ENCODE results near the gene PIK3R1. TPM values are rescaled to one million over a fixed set of nuclear protein-coding genes. Genes with fewer than 3 reads are reported as not detected.

PIK3R1 gene
- total RNA-seq = 33.0 and 40.1 TPM in 2 replicates

DNA sequence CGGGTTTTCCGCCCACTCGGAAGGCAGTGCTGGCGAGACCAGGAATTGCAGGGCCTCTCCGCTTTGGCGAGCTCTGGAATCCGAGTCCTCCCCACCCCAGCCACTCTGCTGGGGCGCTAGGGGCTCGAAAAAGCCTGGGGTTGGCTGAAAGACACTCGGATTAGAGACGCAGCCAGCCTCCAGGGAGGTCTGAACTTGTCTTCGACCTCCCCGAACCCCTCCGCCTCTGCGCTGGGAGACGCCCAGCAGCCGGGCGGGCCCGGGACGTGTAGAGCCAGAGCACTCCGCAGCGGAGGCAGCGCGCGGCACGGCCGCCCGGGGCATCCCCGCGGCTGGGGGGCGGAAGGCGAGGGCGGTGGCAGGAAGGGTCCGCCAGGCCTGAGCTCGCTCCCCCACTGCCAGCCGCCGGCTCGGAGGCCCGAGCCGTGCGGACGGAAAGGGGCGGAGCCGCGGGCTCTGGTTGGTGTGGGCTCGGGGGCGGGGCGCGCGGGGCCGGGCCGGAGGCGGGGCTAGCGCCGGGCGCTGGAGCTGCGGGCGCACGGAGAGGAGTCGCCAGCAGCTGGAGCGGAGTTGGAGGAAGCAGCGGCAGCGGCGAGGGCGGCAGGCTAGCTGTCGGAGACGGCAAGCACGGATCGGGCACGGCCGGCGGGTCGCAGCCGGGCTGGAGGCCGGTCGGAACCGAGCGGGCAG is at the start of gene PIK3R1:
PIK3R1 (plus strand) TSS at position 549 of the 690 bp plus-strand sequence. CDS start 10,920 bp downstream, outside the sequence.

All from smooth muscle cell of the pulmonary artery (primary cell).